GM21423 (cell line): Measurements from ENCODE around the gene KCNK1.

Experiments used
- ATAC-seq: cut with Tn5 transposase; IDR thresholded peaks from one replicate; pipeline ENCODE4 v1.9.1; 2021; ENCODE audit warnings: mild to moderate bottlenecking, moderate library complexity; ENCODE audit not compliant: unreplicated experiment

The KCNK1 gene

DNA sequence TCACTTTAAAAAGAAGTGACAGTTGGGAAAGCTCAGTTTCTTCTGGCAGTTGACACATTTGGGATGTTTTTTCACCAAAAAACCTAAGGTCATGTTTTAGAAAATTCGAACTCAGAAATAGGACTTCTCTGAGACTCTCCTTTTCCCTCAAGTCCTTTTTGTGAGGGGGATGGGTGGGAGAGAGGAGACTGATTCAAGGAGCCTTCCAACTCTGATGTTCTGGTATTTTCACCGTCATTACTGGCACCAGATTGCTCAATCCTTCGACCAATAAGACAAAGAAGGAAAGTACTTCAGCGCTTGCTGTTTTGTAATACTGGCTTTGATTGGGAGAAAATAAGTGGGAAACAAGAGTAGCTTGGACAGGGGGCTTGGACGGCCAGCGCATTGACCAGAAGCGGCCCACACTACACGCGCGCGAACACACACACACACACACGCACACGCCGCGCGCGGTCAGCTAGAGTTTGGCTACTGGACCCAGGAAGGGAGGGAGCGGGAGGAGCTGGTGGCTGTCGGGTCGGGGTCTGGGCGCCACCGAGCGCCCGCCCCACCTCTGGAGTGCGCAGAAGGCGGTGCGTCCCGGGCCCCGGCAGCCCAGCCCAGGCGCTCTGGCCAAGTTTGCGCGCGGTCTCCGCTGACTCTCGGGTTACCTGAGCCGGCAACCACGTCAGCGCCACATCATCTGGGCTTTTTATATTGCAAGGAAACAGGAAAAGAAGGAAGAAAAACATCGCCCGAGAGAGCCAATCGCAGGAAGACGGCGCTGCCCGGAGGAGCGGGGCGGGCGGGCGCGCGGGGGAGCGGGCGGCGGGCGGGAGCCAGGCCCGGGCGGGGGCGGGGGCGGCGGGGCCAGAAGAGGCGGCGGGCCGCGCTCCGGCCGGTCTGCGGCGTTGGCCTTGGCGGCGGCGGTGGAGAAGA is at the start of gene KCNK1:
TSS of gene KCNK1 (plus strand) at position 855 of the 921 bp plus-strand sequence. CDS start at position 921, 66 bp downstream.
- ATAC-seq = no peak

DNA sequence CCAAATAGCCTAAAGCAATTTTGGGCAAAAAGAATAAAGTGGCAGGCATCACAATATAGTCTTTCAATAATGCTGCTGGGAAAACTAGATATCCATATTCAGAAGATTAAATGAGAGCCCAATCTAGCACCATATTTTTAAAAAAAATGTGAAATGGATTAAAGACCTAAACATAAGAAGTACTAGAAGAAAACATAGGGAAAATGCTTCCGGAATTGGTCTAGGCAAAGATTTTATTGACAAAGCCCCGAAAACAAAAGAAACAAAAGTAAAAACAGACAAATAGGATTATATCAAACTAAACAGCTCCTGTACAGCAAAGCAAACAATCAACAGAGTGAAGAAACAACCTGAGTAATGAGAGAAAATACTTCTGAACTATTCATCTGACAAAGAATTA is 48.6 kb upstream of the KCNK1 start:
- ATAC-seq = no peak

DNA sequence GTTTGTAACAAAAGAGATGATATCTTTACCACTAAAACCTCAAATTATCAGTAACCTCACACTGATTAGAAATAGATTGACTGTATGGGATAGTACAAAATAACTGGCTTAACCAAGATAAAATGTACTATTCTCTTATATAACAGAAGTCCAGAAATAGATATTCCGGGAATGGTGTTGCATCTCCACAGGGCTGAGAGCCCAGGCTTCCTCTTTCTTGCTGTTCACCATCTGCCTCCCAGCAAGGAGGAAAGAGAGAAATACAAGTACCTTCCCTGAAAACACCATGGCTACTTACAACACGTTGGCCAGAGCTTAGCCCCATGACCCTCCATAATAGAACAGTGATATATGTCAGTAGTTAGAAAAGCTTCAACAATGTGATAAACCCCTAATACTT is 47.0 kb upstream of the KCNK1 start:
- ATAC-seq = no peak

DNA sequence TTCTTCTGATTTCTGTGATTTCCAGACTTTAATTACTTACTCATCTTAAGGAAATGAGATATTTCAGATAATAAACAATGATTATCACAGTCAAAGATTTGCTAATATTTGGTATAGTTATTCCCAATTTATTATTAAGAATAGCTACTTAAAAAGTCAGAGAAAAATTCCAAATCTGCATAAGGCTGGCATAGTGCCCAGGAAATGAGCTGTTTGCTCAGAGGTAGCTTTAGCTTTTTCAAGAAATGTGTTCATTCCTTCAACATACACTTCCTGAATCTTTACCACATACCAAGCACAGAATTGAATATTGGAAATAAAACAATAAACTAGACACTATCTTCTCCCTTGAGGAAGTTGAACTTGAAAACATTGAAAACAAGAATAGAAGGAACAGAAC is 44.3 kb upstream of the KCNK1 start:
- no peak for ATAC-seq

DNA sequence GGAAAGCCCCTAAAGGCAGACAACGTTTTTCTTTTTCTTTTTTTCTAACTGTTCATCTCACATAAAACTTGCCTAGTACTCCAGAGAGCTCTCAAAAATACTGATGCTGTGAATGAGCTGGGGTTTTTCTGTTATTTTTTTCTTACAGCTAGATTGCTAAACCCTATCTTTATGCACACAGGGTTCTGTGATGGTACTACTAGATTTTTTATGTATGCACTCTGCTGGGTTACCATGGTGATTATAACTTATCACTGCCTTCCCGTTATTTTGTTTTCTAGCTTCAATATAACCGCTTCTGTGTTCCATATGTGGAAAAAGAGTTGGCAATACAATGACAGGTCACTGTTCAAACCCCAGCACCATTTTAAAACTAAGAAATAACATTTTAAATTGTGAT is 43.7 kb upstream of the KCNK1 start:
- ATAC-seq = no peak

DNA sequence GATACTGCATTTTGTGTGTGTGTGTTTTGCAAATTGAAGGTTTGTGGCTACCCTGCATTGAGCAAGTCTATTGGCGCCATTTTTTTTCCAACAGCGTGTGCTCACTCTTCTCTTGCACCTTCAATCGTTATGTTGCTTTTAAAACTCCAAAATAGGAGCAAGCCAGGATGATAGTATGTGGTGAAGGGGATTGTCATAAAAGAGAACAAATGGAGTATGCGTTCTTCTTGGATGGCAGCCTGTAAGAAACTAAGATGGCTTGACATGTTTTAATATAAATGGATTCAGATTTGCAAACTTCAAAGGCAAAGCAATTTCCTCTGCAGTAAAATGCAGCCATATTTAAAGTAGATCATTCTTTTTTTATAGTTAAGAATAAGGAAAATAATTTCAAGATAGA is 43.2 kb upstream of the KCNK1 start:
- no peak for ATAC-seq

DNA sequence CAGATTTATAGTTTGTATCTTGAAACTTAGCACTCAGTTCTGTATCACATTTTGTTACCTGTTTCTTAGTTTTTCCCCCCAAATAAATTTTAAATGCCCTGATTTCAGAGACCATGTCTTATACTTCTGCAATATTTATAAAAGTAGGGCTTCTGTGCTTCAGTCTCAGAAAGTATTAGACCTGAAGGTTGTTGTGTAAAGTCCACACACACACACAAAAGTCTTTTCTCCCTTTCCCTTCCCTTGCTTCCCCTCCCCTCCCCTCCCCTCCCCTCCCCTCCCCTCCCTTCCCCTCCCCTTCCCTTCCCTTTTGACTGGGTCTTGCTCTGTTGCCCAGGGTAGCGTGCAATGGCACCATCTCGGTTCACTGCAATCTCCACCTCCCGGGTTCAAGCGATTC is 41.0 kb upstream of the KCNK1 start:
- no peak for ATAC-seq

DNA sequence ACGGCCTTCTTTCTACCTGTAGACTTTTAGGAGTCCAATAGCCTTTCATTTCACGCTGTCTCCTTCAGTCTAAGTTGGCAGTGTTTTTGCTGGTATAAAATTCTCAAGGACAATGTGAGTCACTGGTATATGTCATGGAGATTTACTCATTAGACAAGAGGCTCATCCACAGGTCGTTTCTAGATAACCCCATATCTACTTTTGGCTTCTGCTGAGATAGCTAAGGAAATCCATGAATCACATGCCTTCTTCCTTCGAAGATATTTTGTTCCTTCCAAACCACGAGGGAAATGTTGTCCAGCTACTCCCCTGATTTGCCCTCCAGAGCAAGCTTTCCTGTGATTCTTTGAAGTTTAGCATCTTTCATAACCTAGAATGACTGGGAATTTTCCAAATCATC is 38.5 kb upstream of the KCNK1 start:
- no peak for ATAC-seq

DNA sequence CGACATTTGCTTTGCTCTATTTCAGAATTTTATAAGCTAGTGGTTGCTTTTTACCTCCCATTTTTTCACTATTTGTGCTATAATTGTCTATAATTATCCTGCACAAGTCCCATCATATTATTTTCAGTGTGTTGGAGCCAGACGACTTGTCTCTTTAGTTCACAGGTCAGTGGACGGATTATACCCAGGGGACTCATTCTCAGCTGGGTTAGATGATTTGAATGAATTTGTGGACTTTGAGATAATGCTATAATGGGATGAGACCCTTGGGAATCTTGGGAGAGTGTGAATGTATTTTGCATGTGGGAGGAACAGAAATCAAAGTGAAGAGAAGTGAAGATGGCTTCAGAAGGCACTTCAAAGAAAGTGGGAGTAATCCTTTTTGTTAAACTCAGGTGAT is 31.5 kb upstream of the KCNK1 start:
- no peak for ATAC-seq

DNA sequence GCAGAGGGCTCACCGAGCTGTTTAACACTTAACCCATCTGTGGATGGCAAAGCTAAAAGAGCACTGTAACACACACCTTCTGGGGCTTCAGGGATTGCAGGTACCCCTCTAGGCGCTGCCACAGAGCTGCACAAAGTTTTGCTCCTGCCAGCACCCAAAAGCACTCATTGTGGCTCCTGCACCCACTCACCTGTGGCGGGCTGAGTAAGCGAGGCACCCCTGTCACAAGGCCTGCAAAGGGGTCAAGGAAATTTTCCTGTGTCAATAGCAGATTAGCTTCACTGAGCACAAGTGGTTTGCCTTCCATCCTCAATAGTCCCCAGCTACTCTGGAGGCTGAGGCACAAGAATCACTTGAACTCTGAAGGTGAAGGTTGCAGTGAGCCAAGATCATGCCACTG is 29.5 kb upstream of the KCNK1 start:
- ATAC-seq = no peak

DNA sequence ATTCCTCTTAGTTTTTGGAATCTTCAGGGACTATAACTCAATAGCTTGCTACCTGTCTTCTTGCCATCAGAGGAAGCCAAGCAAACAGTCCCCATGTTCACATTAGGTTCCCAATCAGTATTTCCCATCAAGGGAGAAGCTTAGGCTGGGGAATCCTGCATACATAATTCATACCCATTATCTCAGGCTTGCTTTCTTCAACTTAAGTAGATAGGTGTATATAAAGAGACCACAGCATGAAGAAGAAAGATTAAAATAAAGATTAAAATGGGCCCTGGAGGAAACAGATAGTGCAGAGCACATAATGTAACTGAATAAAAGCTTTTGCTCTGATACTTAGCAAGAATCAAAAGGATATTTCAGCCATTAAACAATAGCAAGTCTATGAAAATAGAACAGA is 29.0 kb upstream of the KCNK1 start:
- no peak for ATAC-seq

DNA sequence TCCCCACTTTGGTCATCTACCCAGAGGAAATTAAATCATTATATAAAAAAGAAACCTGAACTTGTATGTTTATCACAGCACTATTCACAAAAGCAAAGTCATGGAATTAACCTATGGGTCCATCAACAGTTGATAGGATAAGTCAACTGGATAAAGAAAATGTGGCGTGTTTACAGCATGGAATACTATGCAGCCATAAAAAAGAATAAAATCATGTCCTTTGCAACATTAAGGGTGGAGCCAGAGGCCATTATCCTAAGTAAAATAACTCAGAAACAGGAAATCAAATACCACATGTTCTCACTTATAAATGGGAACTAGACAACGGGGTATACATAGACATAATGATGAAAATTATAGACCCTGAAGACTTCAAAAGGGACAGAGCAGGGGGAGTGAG is 27.6 kb upstream of the KCNK1 start:
- ATAC-seq = no peak

DNA sequence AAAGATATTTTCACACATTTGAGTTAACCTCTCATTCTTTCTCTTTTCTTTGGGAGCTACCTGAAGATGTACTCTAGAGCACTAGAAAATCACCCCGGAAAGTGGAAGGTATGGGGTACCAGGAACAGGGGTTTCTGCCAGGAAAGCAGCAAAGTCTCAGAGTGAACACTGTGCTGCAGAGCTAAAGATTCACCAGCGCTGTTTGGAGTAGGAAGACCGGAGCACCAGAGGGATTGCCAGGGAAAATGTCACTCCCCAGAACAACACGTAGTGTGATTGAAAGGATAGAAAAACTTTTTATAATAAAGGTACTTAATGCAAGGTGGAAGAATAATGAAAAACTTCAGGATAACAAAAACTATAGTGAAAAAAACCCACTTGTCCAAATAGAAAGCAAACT is 26.7 kb upstream of the KCNK1 start:
- no peak for ATAC-seq

DNA sequence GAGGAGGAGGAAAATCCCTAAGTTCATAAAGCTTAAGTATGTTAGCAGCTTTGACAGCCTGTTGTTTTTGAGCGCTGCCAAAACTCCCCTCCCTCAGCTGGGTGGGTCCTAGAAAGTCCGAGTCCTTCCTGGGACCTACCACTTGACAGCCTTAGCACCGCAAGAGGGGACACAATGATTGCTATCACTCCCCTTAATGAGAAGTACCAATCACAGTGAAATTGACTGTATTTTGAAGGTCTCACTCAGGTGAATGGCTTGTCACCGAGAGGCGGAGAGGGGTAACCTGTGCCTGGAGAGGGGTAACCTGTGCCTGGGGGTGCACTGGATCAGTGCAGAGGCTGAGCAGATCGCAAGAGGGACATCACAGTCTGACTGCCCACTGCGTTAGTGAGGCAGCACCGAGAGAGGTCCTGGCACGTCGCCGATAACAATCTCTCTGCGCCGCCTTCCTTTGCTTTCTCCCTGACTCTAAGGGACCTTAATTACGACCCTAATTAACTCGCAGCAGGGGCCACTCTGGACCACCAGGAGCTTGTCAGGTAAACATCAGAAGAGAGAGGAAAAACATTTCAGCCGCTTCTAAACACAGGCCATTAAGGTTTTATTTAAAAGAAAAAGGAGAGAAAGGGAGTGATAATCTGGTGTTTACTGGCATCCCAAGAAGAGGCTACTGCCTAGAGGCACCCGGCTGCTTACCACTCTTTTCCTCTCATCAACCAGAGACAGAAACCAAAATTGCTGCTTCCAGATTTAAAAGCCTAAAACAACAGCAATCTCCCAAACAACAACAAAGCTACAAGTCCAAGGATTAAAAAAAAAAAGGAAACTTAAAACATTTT is 25.7 kb upstream of the KCNK1 start:
- no peak for ATAC-seq

DNA sequence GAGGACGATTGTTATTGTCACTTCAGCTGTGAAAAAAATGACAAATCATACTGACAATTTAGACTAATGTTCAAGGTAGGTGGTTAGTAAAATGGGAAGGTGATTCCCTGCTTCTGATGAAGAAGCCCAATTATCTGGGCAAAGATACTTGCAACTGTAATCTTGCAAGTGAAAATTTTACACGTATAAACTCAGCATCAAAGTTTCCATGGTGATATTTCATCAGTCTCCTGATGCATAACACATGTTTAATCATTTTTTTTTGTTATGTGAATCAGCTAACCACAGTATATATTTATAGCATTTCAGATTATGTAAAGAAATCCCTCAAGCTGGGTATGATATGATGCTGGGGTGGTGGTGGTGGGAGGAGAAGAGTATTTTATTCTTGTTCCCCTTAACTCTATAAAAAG is 16.4 kb upstream of the KCNK1 start:
- ATAC-seq = no peak

DNA sequence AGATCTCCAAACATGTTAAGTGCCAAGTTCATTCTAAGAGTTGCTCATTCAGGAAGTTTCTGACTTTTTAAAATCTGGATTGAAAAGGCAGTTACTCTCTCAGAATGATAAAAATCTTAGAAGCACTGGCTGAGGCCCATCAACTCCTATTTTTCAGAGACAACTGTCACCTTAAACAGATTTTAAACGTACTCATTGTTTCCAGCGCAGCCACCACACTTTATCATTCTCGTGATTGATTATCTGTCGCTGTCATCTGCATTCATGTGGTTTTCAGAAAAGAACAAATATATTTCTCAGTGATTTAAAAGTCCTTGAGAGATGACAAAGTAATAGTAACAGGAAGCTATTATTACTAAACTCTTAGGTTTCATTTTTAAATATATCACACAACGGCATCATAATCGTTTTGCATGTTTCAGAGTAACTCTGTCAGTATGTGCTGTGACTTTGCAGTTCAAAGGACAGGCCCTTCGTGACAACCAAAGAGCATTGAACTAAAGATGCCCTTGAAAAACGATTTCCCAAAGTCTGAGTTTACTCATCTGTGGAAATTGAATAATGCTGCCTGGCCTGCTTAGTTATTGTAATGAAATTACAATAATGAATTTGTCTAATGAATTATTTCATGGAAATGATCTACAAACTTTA is 14.9 kb upstream of the KCNK1 start:
- peak; percentile 80 for ATAC-seq

DNA sequence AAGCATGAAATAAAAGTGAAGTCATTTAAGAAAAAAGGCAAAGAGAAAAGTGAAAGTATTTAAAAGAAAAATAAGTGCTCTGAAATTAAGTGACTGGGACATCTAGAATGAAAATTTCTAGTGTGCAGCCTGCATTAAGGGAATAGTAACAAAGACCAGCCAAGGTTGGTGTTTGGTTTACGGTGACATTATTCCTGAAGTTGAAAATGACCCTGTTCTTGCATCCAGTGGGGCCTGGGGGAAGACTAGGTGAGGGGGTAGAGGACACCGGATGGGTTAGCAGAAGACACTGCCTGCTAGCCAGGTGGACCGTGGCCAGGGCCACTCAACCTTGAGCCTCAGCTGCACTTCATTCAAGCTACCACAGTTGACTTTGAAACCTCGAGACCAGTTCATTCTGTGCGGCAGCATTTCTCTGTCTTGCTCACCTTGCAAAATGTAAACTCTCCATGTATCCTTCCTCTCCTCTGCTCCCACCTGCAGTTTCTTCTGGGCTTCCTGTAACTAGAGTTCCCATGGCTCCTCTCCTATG is 14.3 kb upstream of the KCNK1 start:
- ATAC-seq = no peak

DNA sequence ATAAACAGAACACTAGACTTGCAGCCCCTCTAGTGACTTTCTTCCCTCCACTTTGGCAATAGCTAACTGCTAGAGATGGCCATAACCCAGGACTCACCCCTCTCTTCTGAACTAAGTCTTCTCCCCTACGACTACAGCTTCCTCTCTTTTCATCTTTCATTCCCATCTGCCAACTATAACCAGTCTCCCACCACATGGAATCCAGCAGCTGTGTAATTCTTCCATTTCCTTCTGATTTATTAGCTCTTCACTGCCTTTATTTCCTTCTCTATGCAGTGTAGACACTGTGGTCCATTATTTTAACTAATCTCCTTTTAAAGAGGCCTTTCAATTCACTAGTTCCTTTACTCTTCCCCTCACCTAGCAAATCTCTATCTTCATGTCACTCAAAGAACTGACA is 13.4 kb upstream of the KCNK1 start:
- ATAC-seq = no peak

DNA sequence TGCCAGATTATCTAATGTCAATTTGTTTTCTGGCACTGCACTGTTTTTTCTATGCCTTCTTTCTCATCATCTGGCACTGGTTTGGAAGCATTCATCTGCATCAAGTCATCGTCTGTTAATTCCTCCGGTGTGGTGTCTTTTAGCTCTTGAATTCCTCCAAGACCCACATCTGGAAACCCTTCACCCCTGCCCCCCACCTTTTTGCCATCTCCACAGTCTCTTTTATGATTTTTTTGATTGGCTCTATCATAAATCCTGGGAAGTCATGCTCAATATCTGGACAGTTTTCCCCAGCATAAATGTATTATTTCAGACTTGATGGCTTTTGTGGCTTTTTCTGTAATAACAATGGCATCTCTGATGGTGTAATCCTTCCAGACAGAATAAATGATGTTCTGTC is 10.4 kb upstream of the KCNK1 start:
- ATAC-seq = no peak

DNA sequence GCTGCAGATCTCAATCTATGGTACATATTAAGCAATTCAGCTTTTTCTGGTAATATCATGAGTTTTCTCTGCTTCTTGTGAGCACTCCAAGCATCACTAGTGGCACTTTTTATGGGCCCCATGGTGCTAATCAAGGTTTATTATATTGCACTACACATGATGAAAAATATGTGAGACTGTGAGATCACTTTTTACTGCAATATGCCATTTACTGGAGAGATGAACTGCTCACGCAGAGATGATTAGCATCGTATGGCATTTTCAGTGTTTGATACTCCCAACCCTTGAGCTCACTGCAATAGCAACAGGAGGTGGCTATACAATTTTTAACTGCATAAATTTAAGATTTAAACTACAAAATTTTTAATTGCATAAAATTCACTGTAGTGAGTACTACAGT is 8.7 kb upstream of the KCNK1 start:
- ATAC-seq = no peak

DNA sequence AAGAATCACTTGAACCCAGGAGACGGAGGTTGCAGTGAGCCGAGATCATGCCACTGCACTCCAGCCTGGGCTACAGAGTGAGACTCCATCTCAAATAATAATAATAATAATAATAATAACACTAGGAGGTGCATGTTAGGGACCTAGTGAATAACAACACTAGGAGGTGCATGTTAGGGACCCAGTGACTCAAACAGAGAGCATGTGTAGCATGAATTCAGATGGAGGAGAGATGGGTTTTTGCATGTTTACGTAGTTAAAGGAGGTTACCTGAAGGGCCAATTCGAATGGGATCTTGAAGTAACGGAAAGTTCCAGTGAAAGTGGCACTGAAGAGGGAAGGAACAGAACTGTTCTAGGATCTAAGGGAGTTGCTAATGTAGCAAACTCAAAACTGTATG is 7.1 kb upstream of the KCNK1 start:
- no peak for ATAC-seq
